HG03354 (cell line): Measurements from ENCODE around the gene WNK2.
"Not testable (repeated sequence)": the region's sequence is repeated elsewhere in the genome, so short reads cannot be mapped to it uniquely, and the experiment has no call there.

Experiments used
- ATAC-seq: cut with Tn5 transposase; IDR thresholded peaks from one replicate; pipeline ENCODE4 v1.9.1; 2021; ENCODE audit warnings: mild to moderate bottlenecking; ENCODE audit not compliant: unreplicated experiment, poor library complexity, severe bottlenecking

WNK2 gene

DNA sequence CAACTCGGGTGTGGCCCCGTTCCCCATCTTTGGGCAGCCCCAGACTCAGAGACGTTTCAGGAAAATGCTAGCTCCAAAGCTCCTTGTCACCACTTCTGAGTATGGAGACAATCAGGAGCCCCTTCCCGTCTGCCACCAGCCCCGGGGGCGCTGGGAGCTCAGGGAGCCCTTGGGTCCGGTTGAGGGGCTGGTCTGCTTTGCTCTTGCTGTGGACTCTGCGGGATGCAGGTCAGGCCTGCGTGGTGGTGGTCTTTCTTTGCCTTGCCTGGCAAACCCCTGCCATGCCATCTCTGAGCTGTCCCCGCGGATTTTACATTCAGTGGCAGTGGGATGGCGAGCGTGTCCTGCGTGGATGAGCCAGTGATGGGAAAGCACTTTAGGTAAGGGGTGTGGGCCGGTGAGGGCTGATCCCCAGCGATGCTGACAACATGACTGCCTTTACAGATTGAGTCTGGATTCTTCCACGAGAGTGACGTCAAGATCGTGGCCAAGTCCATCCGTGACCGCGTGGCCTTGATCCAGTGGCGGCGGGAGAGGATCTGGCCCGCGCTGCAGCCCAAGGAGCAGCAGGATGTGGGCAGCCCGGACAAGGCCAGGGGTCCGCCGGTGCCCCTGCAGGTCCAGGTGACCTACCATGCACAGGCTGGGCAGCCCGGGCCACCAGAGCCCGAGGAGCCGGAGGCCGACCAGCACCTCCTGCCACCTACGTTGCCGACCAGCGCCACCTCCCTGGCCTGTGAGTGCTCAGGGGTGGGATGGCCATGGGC, 63.3 kb downstream of the WNK2 start:
- no peak for ATAC-seq

- no peak for ATAC-seq
Observed at GRCh38 chr9:93247892-93248291, 64.0 kb downstream of the WNK2 start.

DNA sequence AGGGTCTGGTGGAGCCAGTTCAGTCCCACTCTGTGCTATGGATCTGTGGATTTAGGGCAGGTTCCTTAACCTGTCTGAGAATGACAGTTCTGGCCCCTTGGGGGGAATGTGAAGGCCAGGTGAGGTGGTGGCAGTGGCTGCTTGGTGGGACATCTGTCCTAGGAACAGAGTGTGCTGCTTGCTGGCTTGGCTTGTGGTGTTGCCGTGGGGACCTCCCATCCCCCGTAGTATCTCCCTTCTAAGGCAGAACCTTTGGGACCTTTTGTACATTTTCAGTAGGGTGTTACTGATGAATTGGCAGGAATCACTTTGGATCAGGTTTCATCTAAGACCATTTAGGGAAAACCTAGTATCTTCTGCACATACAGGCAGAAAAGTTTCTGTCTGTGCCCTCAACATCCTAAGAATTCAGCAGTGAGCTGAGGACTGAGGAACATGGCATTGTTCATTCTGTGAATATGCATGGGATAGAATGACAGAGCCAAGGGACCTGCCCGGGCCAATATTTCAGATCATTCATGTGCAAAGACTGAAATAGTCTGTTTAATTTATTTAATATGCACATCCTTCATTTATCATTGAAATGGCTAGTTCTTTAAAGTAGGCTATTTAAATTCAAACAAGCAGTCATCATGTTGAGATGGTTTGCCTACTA, 64.6 kb downstream of the WNK2 start:
- no peak for ATAC-seq

DNA sequence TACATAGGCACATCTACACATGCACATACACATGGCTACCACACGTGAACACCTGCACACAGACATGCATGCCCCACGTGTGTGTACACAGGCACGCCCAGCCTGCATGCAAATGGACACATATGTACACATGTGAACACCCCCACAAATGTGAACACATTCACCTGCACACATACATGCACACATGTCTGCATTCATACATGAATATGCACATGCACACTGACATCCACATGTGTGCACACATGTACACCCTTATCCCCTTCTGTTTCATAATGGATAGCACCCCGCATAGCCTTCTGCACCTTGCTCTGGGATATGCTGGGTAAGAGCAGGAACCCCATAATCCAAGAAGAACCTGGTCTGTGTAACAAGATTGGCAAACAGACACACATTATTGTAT, 66.2 kb downstream of the WNK2 start:
- ATAC-seq = no peak

DNA sequence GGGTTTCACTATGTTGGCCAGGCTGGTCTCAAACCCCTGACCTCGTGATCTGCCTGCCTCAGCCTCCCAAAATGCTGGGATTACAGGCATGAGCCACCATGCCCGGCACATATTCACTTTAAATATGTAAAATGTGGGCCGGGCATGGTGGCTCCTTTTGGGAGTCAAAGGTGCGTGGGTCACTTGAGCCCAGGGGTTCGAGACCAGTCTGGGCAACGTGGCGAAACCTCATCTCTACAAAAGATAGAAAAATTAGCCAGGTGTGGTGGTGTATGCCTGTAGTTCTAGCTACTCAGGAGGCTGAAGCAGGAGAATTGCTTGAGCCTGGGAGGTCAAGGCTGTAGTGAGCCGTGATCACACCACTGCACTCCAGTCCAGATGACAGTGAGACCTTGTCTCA, 67.4 kb downstream of the WNK2 start:
- ATAC-seq = not testable (repeated sequence)

GRCh38 chr9:93252116-93252780, 68.3 kb downstream of the WNK2 start:
- no peak for ATAC-seq

GRCh38 chr9:93252781-93253530, 69.0 kb downstream of the WNK2 start:
- ATAC-seq = no peak

- ATAC-seq = no peak
Observed at GRCh38 chr9:93253633-93254032, 69.7 kb downstream of the WNK2 start.

DNA sequence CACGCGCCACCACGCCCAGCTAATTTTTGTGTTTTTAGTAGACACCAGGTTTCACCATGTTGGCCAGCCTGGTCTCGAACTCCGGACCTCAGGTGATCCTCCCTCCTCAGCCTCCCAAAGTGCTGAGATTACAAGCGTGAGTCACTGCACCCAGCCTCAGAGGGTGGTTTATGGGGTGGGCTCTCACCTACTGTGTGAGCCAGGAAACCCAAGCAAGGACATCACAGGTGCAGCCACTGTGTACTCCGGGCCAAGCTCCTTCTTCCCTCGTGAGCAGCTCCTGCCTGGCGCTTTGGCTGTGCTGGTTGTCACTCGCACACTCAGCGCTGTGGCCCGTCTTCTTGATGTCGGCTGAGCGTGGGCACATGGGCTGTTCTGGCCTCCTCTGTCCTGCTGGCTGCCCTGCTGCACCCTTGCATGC, 70.1 kb downstream of the WNK2 start:
- ATAC-seq = no peak

- ATAC-seq = no peak
Observed at GRCh38 chr9:93254806-93255493, 71.0 kb downstream of the WNK2 start.

- ATAC-seq = no peak
Observed at GRCh38 chr9:93255494-93255867, 71.5 kb downstream of the WNK2 start.

GRCh38 chr9:93255994-93256877, 72.3 kb downstream of the WNK2 start:
- ATAC-seq = no peak

DNA sequence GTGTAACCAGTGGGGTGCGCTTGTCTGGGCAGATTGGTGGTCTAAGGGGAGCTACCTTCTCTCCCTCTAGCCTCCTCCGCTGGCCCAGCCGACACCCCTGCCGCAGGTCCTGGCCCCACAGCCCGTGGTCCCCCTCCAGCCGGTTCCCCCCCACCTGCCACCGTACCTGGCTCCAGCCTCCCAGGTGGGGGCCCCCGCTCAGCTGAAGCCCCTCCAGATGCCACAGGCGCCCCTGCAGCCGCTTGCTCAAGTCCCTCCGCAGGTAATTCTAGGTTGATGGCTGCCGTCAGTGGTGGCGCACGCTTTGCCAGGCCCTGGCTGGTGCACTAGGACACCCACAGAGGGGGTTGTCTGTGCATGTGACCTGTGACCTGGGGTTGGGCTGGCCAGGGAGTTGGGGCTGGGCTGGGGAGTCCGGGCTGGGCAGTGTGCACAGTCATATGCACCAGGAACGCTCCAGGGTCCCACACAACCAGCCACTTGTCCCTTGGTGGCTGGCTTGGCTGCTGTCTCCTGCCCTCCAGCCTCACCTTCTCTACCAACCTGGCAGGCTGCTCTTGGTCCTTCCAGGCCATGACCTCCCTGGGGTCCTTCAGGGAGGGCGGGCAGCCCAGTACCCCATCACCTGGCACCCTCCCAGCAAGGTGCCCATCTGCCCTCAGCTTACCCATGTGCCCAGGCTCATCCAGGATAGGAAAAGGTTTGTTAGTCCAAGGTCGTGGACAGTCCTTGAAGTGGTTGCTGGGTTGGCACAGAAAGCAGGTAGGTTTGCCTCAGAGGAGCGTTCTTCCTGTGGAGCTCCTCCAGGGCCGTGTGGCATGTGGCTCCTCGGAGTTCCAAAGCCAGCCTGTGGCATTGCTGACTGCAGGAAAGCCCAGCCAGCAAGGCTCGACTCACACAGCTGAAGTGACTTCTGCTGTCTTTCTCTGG, 73.2 kb downstream of the WNK2 start:
- no peak for ATAC-seq

GRCh38 chr9:93257808-93258331, 73.9 kb downstream of the WNK2 start:
- ATAC-seq = no peak

- ATAC-seq = no peak
Observed at GRCh38 chr9:93258419-93258817, 74.5 kb downstream of the WNK2 start.

DNA sequence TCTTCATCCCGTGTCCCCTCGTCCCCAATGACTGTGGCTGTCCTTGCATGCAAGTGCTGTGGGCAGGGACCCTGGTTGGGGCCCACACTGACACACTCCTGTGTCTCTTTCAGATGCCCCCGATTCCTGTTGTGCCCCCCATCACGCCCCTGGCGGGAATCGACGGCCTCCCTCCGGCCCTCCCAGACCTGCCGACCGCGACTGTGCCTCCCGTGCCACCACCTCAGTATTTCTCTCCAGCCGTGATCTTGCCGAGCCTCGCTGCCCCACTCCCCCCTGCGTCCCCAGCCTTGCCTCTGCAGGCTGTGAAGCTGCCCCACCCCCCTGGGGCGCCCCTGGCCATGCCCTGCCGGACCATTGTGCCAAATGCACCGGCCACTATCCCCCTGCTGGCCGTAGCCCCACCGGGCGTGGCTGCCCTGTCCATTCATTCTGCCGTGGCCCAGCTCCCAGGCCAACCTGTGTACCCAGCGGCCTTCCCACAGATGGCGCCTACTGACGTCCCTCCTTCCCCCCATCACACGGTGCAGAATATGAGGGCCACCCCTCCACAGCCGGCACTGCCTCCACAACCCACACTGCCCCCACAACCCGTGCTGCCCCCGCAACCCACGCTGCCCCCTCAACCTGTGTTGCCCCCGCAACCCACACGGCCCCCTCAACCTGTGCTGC, 75.0 kb downstream of the WNK2 start:
- no peak for ATAC-seq
